K562 (cell line): Measurements from ENCODE around the gene FERMT3. TPM values are rescaled to one million over a fixed set of nuclear protein-coding genes. Genes with fewer than 3 reads are reported as not detected.

Experiments
- ATF3 ChIP-seq, 2 experiments: fragments of 450-650 bp in 1 of 2; sonication (generic) in 1 of 2; formaldehyde crosslinking in 1 of 2; IDR thresholded peaks in 1 of 2; conservative IDR thresholded peaks in 1 of 2; 2 replicates each; pipeline versions ENCODE4 v1.6.1 to v1.8.1; 2016 to 2023; ENCODE audit warnings: mild to moderate bottlenecking in 2 of 2, moderate library complexity in 2 of 2, inconsistent platforms in 1 of 2, missing genetic modification reagents in 1 of 2
- BRCA1 ChIP-seq, 2 experiments: fragments of 450-650 bp in 1 of 2; sonication (generic) in 1 of 2; formaldehyde crosslinking in 1 of 2; IDR thresholded peaks; 2 replicates each; pipeline versions ENCODE4 v1.5.0 to v1.6.1; 2017 to 2020; ENCODE audit warnings: mild to moderate bottlenecking in 1 of 2, missing genetic modification reagents in 1 of 2
- BRF1 ChIP-seq: IDR thresholded peaks from 3 replicates; pipeline ENCODE4 v1.6.1; 2011; ENCODE audit warnings: borderline replicate concordance, mild to moderate bottlenecking; ENCODE audit not compliant: insufficient read length; ENCODE audit errors: extremely low read depth
- CREM ChIP-seq: IDR thresholded peaks from 2 replicates; pipeline ENCODE4 v1.6.1; 2014; ENCODE audit warnings: antibody characterized with exemption, low read depth
- ELF1 ChIP-seq: fragments of 200-800 bp; sonication (Bioruptor generic); IDR thresholded peaks from 2 replicates; pipeline ENCODE4 v1.6.1; 2016; ENCODE audit warnings: missing genetic modification characterization, missing compliant biosample characterization
- GTF2F1 ChIP-seq: IDR thresholded peaks from 2 replicates; pipeline ENCODE4 v1.6.1; 2011; ENCODE audit warnings: low read depth, low read length, improper control_type of control experiment
- NFIC ChIP-seq: fragments of 450-650 bp; IDR thresholded peaks from 2 replicates; pipeline ENCODE4 v1.6.1; 2017; ENCODE audit warnings: mild to moderate bottlenecking, inconsistent platforms
- NR1H2 ChIP-seq: sonication (generic); formaldehyde crosslinking; IDR thresholded peaks from 2 replicates; pipeline ENCODE4 v1.4.0; 2020; ENCODE audit warnings: mild to moderate bottlenecking, missing genetic modification reagents
- PHTF2 ChIP-seq: fragments of 250-450 bp; sonication (Bioruptor Pico); IDR thresholded peaks from 2 replicates; pipeline ENCODE4 v1.5.0; 2021; ENCODE audit warnings: mild to moderate bottlenecking
- PYGO2 ChIP-seq: fragments of 450-650 bp; IDR thresholded peaks from 2 replicates; pipeline ENCODE4 v1.6.1; 2016; ENCODE audit warnings: mild to moderate bottlenecking, missing genetic modification characterization, moderate library complexity, missing compliant biosample characterization
- RBM39 ChIP-seq: fragments of 200-400 bp; formaldehyde crosslinking; optimal IDR thresholded peaks from 2 replicates; pipeline ENCODE3; 2018; ENCODE audit warnings: low read depth, low read length
- SAFB2 ChIP-seq: fragments of 200-400 bp; formaldehyde crosslinking; IDR thresholded peaks from 2 replicates; pipeline ENCODE4 v1.6.1; 2018; ENCODE audit warnings: borderline replicate concordance, low read length, low read depth, moderate library complexity; ENCODE audit not compliant: severe bottlenecking
- SMARCE1 ChIP-seq: fragments of 450-650 bp; IDR thresholded peaks from 2 replicates; pipeline ENCODE4 v1.7.1; 2016; ENCODE audit warnings: mild to moderate bottlenecking
- STAT6 ChIP-seq: sonication (generic); formaldehyde crosslinking; IDR thresholded peaks from 2 replicates; pipeline ENCODE4 v1.8.1; 2023; ENCODE audit warnings: mild to moderate bottlenecking, missing genetic modification reagents
- TFAP4 ChIP-seq: sonication (generic); formaldehyde crosslinking; IDR thresholded peaks from 2 replicates; pipeline ENCODE4 v1.8.0; 2022; ENCODE audit warnings: missing genetic modification reagents, mild to moderate bottlenecking, moderate library complexity, borderline replicate concordance
- WHSC1 ChIP-seq: IDR thresholded peaks from one replicate; pipeline ENCODE4 v1.6.1; 2012; ENCODE audit warnings: low read length, control low read depth, inconsistent platforms
- ZC3H11A ChIP-seq: IDR thresholded peaks from 2 replicates; pipeline ENCODE4 v1.6.1; 2012; ENCODE audit warnings: low read depth, low read length, improper control_type of control experiment
- ZMIZ1 ChIP-seq, 2 experiments: fragments of 150-350 bp in 1 of 2; IDR thresholded peaks; 2 replicates each; pipeline ENCODE4 v1.6.1; 2012 to 2016; ENCODE audit warnings: low read depth in 2 of 2, low read length in 2 of 2, mild to moderate bottlenecking in 1 of 2, moderate library complexity in 1 of 2
- ZNF165 ChIP-seq: fragments of 250-450 bp; sonication (Bioruptor Pico); IDR thresholded peaks from 2 replicates; pipeline ENCODE4 v1.4.0; 2020; ENCODE audit warnings: borderline replicate concordance
- polyA plus RNA-seq, 8 experiments: library from polyadenylated mRNA; depleted of rRNA in 4 of 8; stranded (reverse) in 5 of 8; unstranded in 3 of 8; fragments of >200 nt; fragmentation: Nextera tagmentation in 2 of 8; fragmentation: Illumina TruSeq in 1 of 8; extraction: Ambion mirVana in 2 of 8; extraction: Trizol in 1 of 8; gene quantifications; 2 replicates each; pipeline versions ENCODE4 v1.2.1 to v1.2.3, GENCODE V29; 2011 to 2014; ENCODE audit warnings: inconsistent platforms in 1 of 8, missing spikeins in 1 of 8
- total RNA-seq, 7 experiments: library from RNA; depleted of rRNA in 6 of 7; stranded (reverse); fragments of >200 nt in 6 of 7; fragmentation: Illumina TruSeq in 2 of 7; extraction: Trizol in 2 of 7; gene quantifications; 2 replicates each; pipeline versions ENCODE4 v1.2.1 to v1.2.3, GENCODE V29; 2011 to 2021; ENCODE audit warnings: low replicate concordance in 1 of 7

The FERMT3 gene
- total and polyA plus RNA-seq, 9 of the 15 experiments (the other 6 are each of a cell fraction or from before 2014, with no cell fraction given), result 3.2 to 275 (median 79.7) TPM

- peak; percentile 54; the same call in 1 of the 2 replicates for TF ChIP-seq CREM
- TF ChIP-seq GTF2F1, result no peak
- no peak for TF ChIP-seq WHSC1
- TF ChIP-seq ZMIZ1 (IDR thresholded peaks at IDR 0.05; ENCODE audit: low read depth in 2 of 2, low read length in 2 of 2), result peak in 1 of 2 experiments; percentile 52; a peak in 2 of 4 replicates
- no peak for TF ChIP-seq ZC3H11A
- no peak for TF ChIP-seq ATF3 (IDR thresholded peaks at IDR 0.05)
- peak; percentile 72; the same call in 1 of the 2 replicates for TF ChIP-seq ATF3 (CRISPR knock-in tag; conservative IDR thresholded peaks at IDR 0.05)
- peak; percentile 80; the same call in 1 of the 2 replicates for TF ChIP-seq TFAP4
- TF ChIP-seq SMARCE1, result no peak
- TF ChIP-seq PYGO2 (tag), result no peak
- peak; percentile 62 for TF ChIP-seq RBM39
- no peak for TF ChIP-seq NFIC
- TF ChIP-seq STAT6 (CRISPR knock-in tag), result no peak; the same call in 1 of the 2 replicates
- no peak for TF ChIP-seq BRCA1 (IDR thresholded peaks at IDR 0.05)
- no peak for TF ChIP-seq BRCA1 (CRISPR knock-in tag; IDR thresholded peaks at IDR 0.05)
- no peak; the same call in 1 of the 2 replicates for TF ChIP-seq ELF1 (tag)
- TF ChIP-seq SAFB2, result no peak
- TF ChIP-seq NR1H2 (CRISPR knock-in tag), result peak; percentile 65; the same call in 1 of the 2 replicates
- no peak for TF ChIP-seq PHTF2
- no peak for TF ChIP-seq BRF1
- no peak for TF ChIP-seq ZNF165
These were observed 40.6 kb downstream of the FERMT3 start, which contains the start of gene PPP1R14B (continued) for GRCh38 chr11:64246871-64247728.
